Ammon's horn (tissue), 1 donor: ENCODE data around the gene ARMC12.
"Not testable (repeated sequence)": the region's sequence is repeated elsewhere in the genome, so short reads cannot be mapped to it uniquely, and the experiment has no call there.

ENCODE experiments used
- DNase-seq: peaks from one replicate; pipeline ENCODE4 v3.0.0-alpha.2; 2016; ENCODE audit warnings: low spot score

The ARMC12 gene

DNA sequence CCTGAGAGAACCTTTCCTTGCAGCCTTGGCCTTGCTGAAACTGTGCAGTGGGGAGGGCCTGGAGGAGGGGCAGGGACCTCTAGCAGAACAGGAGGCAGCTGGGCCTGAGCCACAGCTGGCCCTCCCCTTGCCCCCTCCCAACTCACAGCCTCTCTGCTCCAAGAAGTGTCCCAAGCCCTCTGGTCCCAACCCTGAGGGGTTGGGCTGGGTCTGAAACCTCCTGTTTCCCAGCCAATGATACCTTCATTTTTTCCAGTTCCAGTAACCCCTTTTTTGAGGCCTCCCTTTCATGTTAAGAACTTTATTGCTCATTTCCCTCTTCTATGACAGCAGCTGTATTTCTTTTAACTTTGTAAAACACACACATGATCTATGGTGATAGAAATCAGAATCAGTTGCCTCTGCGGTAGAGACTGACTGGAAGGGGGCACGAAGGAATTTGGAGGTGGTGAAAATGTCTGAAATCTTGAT lies 17.9 kb upstream of the ARMC12 start:
- DNase-seq, result no peak

DNA sequence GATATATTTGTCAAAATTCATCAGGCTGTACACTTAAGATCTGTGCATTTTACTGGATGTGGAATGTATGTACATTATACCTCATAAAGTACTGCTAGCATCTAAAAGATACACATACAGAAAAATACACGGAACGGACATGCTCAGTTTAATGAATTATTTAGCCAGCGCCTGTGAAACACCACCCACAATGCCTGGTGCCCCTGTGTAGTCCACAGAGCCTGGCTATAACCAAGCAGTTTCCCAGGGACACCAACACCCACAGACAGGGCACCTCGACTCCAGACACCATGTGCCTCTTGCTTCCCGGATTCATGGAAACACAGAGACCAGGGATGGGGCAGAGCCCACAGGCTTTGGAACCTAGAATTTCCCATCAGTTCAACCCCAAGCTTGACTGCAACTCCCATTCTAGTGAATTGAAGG lies 17.4 kb upstream of the ARMC12 start:
- no peak for DNase-seq

DNA sequence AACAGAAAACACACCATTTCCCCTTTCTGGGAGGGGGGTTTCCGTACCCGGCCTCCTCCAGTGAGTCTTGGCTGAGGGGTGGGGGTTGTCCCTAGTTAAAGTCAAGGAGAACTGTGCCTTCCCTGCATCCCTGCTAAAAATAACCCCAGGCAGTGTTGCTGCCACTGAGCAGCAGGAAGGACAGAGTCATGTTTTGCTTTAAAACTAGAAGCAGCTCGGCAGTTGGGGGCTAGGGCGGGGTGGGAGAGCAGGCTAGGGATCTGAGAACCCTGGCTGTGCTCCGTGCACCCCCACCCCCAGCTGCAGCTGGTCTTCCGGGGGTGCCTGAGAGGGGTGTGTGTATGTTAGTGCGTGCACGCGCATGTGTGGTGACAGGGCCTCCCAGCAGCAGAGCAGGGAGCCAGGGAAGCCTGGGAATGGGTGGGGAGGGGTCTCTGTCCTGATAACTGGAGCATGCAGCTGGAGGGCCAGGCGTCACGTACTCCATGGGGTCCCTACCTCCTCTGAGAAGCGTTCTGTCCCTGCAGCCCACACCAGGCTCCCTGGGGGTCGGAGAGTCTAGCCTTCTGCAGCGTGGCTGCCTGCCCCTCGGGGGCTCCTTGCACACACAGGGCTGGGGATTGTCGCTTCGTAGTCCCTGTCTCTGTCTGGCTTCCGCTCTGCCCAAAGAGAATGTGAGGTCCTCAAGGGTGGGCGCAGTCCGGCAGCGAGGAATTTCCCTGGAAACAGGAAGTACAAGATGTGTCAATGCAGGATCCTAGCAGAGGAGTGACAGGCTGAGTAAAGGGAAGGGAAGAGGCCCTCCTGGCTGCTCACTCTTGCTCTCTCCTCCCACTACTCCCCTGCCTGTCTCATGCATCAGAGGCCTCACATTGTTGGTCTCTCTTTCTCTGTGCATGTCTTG lies 16.8 kb upstream of the ARMC12 start:
- peak; percentile 79 for DNase-seq

DNA sequence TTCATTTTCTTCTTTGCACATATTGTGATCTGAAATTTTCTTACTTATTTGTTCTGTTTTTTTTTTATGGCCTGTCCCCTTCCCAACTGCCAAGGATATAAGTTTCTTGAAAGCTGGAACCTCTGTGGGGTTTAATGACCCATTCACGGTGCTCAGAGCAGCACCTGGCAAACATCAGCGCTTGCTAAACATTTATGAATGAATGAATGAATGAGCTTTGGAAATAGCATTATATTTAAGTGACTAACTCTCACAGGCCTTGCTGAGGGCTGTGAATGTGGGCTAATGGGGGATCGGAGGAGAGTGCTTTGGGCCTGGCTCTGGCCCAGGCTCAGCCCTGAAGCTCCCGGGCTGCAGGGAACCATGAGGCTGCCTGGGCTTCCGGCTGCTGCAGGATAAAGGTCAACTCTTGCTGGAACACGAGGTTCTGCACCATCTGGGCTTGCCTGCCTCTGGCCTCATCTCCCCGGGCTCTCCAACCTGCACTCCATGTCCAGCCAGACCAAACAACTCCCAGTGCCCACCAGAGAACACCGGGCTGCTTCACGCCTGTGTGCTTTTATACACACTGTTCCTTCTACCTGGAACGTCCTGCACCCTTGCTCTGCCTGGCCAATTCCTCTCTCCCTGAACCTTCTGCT lies 14.6 kb upstream of the ARMC12 start:
- DNase-seq, result no peak

DNA sequence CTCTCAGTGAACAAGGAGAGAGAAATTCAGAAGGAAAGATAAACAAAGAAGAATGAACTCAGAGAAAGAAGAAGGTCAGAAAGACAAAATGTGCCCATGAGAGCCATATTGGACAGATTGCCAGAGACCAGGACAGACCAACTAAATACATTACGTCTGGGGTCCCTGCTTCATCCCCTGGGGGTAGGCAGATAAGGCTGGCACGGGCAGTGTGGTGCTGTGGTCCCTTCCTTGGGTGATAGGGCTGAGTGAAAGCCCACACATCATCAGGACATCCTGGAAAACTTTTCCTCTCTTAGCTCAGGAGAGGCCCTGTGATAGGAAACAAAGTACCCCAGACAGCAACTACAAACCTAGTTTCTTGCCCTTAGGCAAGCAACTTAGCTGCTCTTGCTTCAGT lies 13.2 kb upstream of the ARMC12 start:
- DNase-seq, result no peak

DNA sequence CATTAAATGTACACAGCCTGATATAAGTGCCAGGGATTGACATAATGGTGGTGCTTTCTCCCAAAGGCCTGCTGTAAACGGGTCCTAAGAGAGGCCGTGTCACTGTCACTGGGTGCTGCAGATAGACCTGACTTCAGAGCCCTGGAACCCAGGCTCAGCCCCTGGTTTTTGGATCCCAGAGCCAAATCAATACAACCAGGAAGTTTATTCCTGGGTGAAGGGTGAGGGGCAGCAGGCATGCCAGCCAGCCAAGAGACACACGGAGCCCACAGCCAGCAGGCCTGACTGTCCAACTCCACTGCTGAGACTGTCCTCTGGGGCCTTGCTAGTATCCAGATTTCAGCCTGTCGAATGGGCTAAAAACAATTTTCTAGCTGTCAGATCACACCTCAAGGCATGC lies 12.8 kb upstream of the ARMC12 start:
- DNase-seq, result no peak

DNA sequence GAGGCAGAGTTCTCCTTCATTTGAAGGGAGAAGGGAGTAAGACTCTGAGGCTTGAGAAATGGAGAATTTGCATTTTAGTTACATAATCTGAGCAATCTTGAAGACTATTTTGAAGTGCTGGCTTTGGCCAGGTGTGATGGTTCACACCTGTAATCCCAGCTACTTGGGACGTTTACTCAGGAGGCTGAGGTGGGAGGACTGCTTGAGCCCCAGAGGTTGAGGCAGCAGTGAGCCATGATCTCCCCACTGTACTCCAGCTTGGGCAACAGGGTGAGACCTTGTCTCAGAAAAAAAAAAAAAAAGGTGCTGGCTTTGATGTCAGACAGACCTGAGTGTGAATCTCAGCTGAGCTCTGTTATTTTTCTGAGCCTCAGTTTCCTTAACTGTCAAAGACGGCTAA lies 12.4 kb upstream of the ARMC12 start:
- no peak for DNase-seq

DNA sequence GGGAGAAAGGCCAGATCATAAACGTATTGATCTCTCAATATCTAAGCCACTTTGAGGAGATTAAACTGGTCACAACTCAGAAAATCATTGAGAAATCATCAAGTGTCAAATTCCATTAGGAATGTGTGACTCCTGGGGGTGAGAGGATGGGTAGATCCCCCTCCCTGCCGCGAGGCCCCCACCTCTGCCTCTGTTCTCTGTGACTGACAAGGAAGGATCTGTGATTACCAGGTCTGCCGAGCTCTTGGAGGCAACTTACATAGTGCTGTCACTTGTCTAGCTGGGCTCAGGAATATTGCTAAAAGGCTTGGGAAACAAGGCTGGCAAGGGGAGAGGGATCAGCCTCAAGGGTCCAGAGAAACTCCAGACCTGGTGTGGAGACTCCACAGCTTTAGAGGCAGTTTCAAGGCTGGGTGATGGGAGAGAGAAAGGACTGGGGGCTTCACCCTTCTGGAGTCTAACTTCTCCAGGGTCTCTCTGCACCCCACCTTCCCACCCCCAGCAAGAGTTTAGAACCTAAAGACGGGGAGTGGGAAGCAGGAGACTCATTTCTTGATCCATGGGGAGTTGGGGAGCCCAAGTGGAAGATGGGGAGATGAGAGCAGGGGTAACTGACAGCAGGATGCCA lies 11.6 kb upstream of the ARMC12 start:
- no peak for DNase-seq

DNA sequence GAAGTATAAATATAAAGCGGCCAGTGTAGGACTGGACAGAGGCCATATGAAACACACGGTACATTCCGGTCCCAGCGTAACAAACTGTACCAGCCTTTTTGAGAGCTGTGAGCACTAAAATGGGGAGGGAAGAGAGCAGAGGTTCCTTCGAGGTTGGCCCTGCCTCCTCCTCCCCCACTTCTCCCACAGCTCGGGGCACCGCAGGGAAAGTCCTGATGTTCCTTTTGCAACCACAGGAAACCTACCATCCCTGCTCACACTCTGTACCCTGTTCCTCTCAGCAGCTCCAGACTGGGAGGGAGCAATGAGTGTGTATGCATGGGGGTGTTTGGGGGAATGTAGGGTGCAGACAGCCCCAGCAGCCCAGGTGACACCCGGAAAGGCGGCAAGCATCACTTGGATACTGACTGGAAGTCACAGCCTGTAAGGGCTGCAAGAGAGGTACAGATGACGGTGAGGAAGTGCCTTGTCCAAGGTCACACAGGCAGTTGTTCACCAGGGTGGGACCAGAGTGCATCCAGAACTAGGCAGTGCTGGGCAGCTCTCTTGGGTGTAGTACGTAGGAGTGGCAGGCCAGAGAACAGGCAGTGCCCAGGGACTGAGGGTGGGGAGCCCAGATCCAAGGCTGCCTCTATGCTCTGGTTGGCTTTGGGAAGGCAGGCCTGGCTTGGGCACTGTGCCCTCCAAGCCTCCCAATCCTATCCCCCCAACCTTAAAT lies 11.0 kb upstream of the ARMC12 start:
- DNase-seq, result peak; percentile 80

DNA sequence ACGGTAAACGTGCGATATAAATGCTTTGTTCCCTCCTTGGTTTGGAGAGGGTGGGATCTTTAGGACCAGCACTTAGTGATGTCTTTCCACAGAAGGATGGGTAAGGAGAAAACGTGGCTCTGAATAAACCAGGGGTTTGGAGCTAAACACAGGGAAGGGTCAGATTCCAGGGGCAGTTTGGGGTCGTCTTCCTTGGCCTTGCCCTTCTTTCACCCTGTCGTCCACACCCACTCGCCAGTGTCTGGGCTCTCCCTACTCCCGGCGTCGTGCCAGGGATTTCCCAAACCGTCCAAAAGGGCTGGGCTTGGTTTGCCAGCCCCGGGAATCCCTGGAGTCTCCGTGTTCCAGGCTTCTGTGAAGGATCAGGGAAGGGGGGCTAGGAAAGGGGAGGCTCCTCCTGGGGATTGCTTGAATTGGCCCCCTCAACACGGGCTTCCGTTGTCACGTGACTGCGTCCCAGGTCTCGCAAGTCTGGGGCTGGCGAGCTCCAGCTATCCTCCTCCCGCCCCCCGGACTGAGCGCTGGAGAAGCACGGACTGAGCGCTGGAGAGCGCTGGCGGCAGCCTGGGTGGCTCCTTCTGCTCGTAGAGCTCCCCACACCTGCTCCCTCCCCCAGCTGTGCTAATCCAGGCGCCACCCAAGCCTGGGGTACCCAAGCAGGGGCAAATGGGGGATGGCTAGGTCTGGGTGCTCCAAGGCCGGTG lies 9.4 kb upstream of the ARMC12 start:
- peak; percentile 84 for DNase-seq

DNA sequence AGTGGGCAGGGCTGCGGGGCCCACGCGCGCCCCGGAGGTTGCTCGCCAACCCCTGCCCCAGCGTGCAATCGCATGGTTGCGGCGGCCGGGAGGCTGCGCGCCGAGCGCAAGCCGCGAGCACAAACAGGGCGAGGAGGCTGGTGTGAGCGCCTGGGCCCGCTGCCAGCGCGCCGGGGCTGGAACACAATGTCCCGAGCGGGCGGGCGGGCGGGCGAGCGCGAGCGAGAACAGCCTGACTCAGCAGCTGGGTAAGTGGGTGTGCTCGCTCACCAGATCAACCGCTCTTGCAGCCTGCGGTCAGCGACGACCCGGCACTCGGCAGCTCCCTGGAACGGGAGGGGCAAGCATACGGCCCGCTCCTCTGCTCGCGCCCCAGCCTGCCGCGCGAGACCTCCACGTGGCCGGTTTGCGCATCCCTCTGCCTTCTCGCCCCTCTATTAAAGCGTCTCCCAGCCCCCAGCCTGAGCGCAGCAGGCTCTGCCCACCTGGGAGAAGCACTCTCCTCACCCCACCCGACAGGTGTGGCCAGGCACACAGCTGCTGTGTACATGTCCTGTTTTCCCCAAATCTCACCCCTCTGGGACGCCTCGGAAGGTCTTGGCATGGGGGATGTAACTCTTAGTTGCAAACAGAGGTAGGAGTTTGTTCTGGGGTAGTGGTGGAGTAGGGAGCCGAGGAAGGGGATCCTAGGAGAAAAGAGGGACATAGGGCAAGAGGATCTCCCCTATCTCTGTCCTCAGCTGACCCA lies 8.7 kb upstream of the ARMC12 start:
- DNase-seq, result peak; percentile 97

DNA sequence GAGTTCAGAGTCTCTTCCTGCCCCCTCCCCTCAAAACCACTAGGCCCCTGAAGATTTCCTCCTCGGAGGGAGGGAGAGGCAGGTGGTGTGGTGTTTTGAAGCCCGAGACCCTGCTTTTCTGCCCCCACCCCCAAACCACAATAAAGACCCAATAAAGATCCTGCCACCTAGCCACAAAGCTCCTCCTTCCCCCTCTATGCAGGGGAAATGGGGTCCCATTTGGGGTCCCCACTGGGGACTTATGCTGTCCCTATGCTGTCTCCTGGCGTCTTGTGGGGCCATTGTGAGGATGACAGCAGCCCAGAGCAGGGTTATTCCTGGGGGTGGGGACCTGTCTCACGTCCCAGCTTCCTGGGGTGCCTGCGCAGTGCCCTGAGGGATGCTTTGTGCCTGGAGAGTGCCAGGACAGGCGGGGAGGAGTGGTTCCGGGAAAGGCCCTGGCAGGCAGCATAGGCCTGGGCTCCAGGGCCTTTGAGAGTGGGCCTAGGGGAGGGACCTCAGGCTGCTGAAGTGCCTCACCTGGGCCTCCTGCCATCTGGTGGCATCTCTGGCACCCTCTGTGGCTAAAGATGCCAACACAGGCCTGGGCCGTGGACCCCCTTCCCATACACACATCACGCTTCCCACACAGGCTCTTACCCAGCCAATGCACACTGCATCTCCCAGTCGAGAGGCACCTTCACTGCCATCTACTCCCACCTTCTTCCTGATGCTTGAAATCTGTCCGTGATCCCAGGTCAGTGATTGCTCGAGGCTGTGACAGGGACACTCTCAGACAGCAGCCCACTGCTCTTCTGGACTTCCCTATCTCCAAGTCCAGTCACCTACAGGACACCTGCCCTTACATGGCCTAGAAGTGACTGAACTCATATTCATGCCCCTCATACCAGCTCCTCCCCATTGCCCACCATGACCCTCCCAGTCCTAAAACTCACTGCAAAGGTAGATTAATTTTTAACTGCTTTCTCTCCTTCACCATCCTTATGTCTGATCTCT lies 7.9 kb upstream of the ARMC12 start:
- DNase-seq, result peak; percentile 49

DNA sequence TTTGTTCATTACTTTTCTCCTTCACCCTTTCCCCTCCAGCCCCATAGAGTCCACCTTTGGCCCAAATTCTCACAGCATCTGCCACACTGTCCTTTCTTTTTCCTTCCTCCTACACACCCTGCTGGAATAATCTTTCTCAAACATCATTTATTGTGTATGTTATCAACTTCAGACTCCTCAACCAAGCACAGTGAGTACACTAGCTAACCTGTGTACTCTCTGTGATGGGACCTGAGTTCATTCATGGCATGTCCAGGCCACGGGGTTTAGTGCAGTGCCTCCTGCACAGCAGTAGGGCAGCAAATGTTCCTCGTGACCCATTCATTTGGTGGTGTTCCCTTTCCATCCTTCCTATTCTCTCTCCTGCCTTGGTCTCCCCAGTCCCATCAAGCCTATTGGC lies 7.1 kb upstream of the ARMC12 start:
- no peak for DNase-seq

DNA sequence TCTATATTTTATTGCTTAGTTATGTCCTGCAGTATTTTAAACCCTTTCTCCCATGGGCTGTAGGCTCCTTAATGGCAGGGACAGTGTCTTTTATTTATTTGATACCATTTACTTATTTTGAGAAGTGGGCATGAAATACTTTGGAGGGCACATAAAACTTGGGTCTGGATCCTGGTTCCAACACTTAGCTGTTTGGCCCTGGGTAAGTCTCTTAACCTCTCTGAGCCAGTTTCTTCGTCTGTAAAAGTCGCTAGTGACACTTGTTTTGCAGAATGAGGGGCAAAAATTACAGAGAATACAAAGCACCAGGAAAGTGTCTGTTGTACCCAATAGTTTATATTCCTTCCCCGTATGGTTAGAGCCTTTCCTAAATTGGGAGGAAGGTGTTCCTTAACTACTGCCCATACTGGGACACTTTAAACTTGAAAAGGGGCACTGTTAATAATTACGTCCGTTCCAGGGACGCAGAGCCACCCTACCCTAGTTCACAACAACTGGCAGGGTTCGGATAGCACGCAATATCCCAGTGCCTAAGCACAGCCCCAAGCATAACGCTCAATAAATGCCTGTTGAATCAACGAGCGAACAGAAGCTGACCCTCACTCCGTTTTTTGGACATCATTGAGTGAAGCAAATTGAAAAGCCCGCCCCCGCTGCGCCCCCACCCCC lies 6.0 kb upstream of the ARMC12 start:
- DNase-seq, result no peak

DNA sequence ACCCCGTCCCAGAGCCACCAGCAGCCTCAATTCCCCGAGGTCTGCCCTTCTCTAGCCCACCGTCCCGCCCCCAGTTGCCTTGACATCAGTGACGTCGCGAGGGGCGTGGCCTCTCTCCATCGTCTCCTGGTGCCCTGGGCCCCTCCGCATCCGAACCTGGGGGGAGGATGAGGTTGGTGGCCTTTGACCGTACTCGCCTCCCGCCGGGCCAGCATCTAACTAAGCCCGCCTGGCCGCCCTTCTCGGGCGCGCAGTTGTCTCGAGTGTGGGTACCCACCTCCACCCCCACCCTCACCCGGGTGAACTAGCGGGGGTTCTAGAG lies 5.5 kb upstream of the ARMC12 start:
- peak; percentile 98 for DNase-seq

DNA sequence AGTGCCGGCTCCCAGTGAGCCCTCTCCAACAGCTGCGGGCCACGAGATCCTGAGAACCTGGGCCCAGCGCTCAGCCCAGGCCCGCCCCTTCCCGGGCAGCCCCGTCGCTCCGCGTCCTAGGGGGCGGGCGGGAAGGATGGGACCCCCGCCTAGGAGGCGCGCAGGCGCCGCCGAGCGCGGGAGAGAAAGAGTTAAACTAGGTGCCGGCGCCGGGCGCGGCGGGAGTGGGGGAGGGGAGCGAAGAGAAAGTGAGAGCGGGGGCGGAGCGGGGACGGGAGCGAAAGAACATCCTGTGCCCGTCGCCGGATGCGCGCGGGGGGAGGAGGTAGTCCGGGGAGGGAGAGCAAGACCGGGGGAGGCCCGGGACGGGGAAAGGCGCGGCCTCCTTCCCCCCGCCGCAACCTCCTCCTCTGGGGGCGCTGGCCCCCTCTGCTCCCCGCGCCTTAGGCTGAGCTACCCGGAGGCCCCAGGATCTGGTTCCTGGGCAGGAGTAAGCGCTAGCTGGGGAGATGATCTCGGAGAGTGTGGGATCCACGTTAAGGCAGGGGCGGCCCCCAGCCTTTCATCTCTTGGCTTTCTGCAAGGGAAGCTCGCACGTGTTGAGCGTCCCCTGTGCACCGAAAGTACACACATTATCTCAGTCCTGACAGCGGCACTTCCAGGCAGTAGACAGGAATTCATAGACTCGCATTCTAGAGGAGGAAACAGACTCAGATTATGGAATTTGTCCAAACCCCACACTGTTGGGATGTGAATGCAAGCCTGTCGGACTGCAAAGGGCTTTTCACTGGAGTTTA lies 4.9 kb upstream of the ARMC12 start:
- peak; percentile 91 for DNase-seq

DNA sequence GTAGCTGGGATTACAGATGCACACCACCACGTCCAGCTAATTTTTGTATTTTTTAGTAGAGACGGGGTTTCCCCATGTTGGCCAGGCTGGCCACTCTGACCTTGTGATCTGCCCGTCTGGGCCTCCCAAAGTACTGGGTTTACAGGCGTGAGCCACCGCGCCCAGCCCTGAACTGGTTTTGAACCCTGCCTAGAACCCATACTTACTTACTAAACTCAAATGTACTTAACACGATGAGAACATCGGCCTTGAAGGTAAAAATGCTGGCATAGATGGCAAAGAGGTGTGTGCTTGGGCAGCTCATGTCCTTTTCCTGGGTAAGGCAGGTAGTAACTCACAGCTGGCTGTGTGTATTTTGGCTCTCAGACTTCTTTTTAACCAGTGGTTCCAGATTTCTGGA lies 3.2 kb upstream of the ARMC12 start:
- DNase-seq, result no peak

DNA sequence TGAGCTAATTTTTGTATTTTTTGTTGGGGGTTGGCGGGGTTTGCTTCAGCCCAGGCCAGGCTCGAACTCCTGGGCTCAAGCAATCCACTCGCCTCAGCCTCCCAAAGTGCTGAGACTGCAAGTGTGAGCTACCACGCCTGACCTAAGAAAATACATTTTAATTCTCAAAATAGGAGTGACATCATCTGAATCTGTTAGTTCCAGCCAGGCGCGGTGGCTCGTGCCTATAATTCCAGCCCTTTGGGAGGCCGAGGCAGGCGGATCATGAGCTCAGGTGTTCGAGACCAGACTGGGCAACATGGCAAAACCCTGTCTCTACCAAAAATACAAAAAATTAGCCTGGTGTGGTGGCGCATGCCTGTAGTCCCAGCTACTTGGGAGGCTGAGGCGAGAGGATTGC lies 2.5 kb upstream of the ARMC12 start:
- not testable (repeated sequence) for DNase-seq
